Naive thymus-derived CD8-positive, alpha-beta T cell (primary cell): Measurements from ENCODE around the gene QSER1. TPM values are rescaled to one million over a fixed set of nuclear protein-coding genes. Genes with fewer than 3 reads are reported as not detected.

Experiments
- ATAC-seq, 2 donors: fragments of 150-1000 bp; cut with Tn5 transposase in 1 of 2; sonication (Bioruptor Pico), chemical (Tn5 transposase) in 1 of 2; 1 replicate in 1 of 2; 2 replicates in 1 of 2; pipeline ENCODE4 v1.10.0; 2021; ENCODE audit warnings: mild to moderate bottlenecking in 2 of 2, moderate library complexity in 2 of 2
- POLR2A ChIA-PET: fragments of 350-600 bp; sonication (Branson Sonifier 250); formaldehyde crosslinking; loops from one replicate; lab custom pipeline; 2021; ENCODE audit warnings: antibody characterized with exemption; lab: Charles Lee
- DNase-seq, 10 donors: peaks; one replicate each; pipeline versions ENCODE4 v3.0.0 to v3.0.0-alpha.2; 2020 to 2022
- H3K27ac Mint-ChIP-seq, 10 donors: one replicate each; pipeline ENCODE4 v1.8.0; 2020 to 2022; ENCODE audit warnings: mild to moderate bottlenecking in 10 of 10, mixed read lengths in 10 of 10, moderate library complexity in 4 of 10, inconsistent platforms in 1 of 10
- H3K27me3 Mint-ChIP-seq, 5 donors: one replicate each; pipeline ENCODE4 v1.8.0; 2021 to 2022; ENCODE audit warnings: mixed read lengths in 5 of 5
- H3K36me3 Mint-ChIP-seq, 3 donors: one replicate each; pipeline ENCODE4 v1.8.0; 2020 to 2022; ENCODE audit warnings: mixed read lengths in 3 of 3, mild to moderate bottlenecking in 2 of 3, inconsistent platforms in 1 of 3
- H3K4me1 Mint-ChIP-seq, 4 donors: one replicate each; pipeline ENCODE4 v1.8.0; 2021 to 2022; ENCODE audit warnings: mixed read lengths in 4 of 4
- H3K4me3 Mint-ChIP-seq, 10 donors: one replicate each; pipeline ENCODE4 v1.8.0; 2020 to 2022; ENCODE audit warnings: mild to moderate bottlenecking in 10 of 10, mixed read lengths in 10 of 10, moderate library complexity in 6 of 10, inconsistent platforms in 1 of 10
- H3K9me3 Mint-ChIP-seq, 9 donors: one replicate each; pipeline ENCODE4 v1.8.0; 2020 to 2022; ENCODE audit warnings: mixed read lengths in 9 of 9, mild to moderate bottlenecking in 3 of 9, inconsistent platforms in 1 of 9, moderate library complexity in 1 of 9
- polyA plus RNA-seq, 3 donors: library from polyadenylated mRNA; unstranded; fragments of 300-500 nt; fragmentation: Illumina TruSeq; gene quantifications; one replicate each; pipeline ENCODE4 v1.2.3, GENCODE V29; 2021
- total RNA-seq, 8 experiments: library from RNA in 2 of 8; stranded (reverse) in 2 of 8; gene quantifications; one replicate each; pipeline ENCODE4 v1.2.3 and lab custom pipeline; 2021 to 2026

The QSER1 gene
- total and polyA plus RNA-seq, 5 experiments from 2014 or later: 0.55 to 11.4 (median 0.93) TPM

DNA sequence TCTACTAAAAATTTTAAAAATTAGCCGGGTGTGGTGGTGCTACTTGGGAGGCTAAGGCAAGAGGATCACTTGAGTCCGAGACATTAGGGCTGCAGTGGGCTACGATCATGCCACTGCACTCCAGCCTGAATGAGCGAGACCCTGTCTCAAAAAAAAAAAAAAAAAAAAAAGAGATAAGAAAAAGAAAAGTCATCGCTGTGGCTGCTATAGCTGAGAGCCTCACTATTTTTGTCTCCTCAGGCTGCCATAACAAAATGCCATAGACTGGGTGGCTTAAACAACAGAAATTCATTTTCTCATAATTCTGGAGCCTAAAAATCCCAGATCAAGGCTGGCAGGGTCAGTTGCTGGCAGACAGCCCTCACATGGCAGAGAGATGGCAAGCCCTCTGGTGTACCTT lies 93.0 kb downstream of the QSER1 start:
- no peaks in the 10 kb centered on the region for H3K36me3 Mint-ChIP-seq
- no peak overlapping the region for H3K27ac Mint-ChIP-seq
- DNase-seq: no peak
- no peak for ATAC-seq
- no peaks in the 10 kb centered on the region for H3K27me3 Mint-ChIP-seq
- H3K4me1 Mint-ChIP-seq: no peaks in the 10 kb centered on the region
- H3K9me3 Mint-ChIP-seq: no peaks in the 10 kb centered on the region
- POLR2A ChIA-PET: no interaction called here
- H3K4me3 Mint-ChIP-seq: no peak overlapping the region

DNA sequence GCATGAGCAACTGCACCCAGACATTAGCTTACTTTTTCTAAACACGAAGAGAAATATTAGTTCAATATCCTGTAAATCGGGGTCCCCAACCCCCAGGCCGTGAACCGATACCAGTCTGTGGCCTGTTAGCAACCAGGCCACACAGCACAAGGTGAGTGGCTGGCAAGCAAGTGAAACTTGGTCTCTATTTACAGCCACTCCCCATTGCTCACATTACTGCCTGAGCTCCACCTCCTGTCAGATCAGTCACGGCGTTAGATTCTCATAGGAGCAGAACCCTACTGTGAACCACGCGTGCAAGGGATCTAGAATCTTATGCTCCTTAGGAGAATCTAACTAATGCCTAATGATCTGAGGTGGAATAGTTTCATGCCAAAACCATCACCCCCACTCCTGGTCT lies 95.2 kb downstream of the QSER1 start:
- peaks cover 0 to 10% (median 3%) of the 10 kb centered on the region in 3 donors for H3K36me3 Mint-ChIP-seq
- no peak overlapping the region for H3K27ac Mint-ChIP-seq
- POLR2A ChIA-PET: no interaction called here
- H3K4me3 Mint-ChIP-seq: no peak overlapping the region
- no peaks in the 10 kb centered on the region for H3K27me3 Mint-ChIP-seq
- H3K9me3 Mint-ChIP-seq: peaks cover 0 to 18% (median 7%) of the 10 kb centered on the region in 9 donors
- peaks cover 0 to 3% (median 0%) of the 10 kb centered on the region in 4 donors for H3K4me1 Mint-ChIP-seq
- ATAC-seq (no peak), DNase-seq (no peak)

DNA sequence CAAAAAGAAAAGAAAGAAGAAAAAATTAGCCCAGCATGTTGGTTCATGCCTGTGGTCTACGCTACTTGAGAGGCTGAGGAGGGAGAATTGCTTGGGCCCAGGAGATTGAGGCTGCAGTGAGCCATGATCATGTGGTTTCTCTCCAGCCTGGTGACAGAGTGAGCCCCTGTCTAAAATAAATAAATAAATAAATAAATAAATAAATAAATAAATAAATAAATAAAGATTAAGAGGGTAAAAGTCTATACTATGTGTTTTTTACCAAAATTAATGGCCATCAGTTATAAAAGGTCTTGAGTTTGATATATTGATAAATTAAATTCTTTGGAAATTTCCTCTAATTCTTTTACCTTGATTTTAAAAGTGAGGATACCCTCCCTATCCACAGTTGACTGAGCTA lies 97.9 kb downstream of the QSER1 start:
- H3K4me3 Mint-ChIP-seq: no peak overlapping the region
- H3K36me3 Mint-ChIP-seq: peaks cover 0 to 14% (median 3%) of the 10 kb centered on the region in 3 donors
- POLR2A ChIA-PET: no interaction called here
- H3K9me3 Mint-ChIP-seq: peaks cover 0 to 23% (median 8%) of the 10 kb centered on the region in 9 donors
- peaks cover 0 to 3% (median 0%) of the 10 kb centered on the region in 4 donors for H3K4me1 Mint-ChIP-seq
- H3K27me3 Mint-ChIP-seq: no peaks in the 10 kb centered on the region
- DNase-seq: no peak
- H3K27ac Mint-ChIP-seq: no peak overlapping the region
- ATAC-seq: no peak

- Mint-ChIP-seq H3K36me3 (peaks cover 0 to 14% (median 3%) of the 10 kb centered on the region in 3 donors), H3K27me3 (no peaks in the 10 kb centered on the region), H3K4me1 (peaks cover 0 to 3% (median 0%) of the 10 kb centered on the region in 4 donors), H3K4me3 (no peak overlapping the region), H3K27ac (no peak overlapping the region), H3K9me3 (peaks cover 0 to 23% (median 8%) of the 10 kb centered on the region in 9 donors)
- ATAC-seq: no peak
- POLR2A ChIA-PET: no interaction called here
- no peak for DNase-seq
Observed at GRCh38 chr11:32991427-32991826, 98.8 kb downstream of the QSER1 start.

DNA sequence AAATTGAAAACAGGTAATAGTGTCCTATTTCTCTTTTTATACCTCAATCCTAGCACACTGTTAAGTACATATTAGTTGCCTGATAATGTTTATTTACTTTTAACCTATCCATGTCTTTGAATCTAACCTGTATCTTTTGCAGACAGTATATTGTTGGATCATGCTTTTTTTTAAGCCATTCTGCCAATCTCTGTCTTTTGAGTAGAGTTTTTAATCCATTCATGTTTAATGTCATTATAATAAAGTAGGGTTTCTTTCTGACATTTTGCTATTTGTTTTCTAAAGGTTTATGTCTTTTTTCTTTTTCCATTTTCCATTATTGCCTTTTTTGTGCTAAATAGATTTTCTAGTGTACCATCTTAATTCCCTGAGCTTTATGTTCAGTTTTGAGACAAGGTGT lies 99.3 kb downstream of the QSER1 start:
- no peak overlapping the region for H3K4me3 Mint-ChIP-seq
- no peaks in the 10 kb centered on the region for H3K27me3 Mint-ChIP-seq
- DNase-seq: no peak
- peaks cover 0 to 3% (median 0%) of the 10 kb centered on the region in 4 donors for H3K4me1 Mint-ChIP-seq
- POLR2A ChIA-PET: no interaction called here
- H3K27ac Mint-ChIP-seq: no peak overlapping the region
- peaks cover 0 to 14% (median 3%) of the 10 kb centered on the region in 3 donors for H3K36me3 Mint-ChIP-seq
- ATAC-seq: no peak
- peaks cover 0 to 23% (median 8%) of the 10 kb centered on the region in 9 donors for H3K9me3 Mint-ChIP-seq

- ATAC-seq (no peak), DNase-seq (no peak)
- Mint-ChIP-seq H3K9me3 (peaks cover 0 to 19% (median 10%) of the 10 kb centered on the region in 9 donors), H3K4me3 (no peak overlapping the region), H3K27ac (peak overlapping the region in 1 of 10 donors; percentile 34), H3K27me3 (peaks cover 0 to 2% (median 0%) of the 10 kb centered on the region in 5 donors), H3K36me3 (peaks cover 0 to 18% (median 8%) of the 10 kb centered on the region in 3 donors), H3K4me1 (peaks cover 6 to 12% (median 9%) of the 10 kb centered on the region in 4 donors)
- POLR2A ChIA-PET: no interaction called here
Observed at GRCh38 chr11:33000181-33000580, 107.6 kb downstream of the QSER1 start.

- Mint-ChIP-seq H3K27me3 (peaks cover 0 to 2% (median 0%) of the 10 kb centered on the region in 5 donors), H3K4me3 (no peak overlapping the region), H3K9me3 (peaks cover 0 to 19% (median 10%) of the 10 kb centered on the region in 9 donors), H3K27ac (no peak overlapping the region), H3K36me3 (peaks cover 0 to 18% (median 8%) of the 10 kb centered on the region in 3 donors), H3K4me1 (peaks cover 13 to 23% (median 20%) of the 10 kb centered on the region in 4 donors)
- DNase-seq: no peak
- ATAC-seq: no peak
- POLR2A ChIA-PET: no interaction called here
Observed at GRCh38 chr11:33001281-33001680, 108.7 kb downstream of the QSER1 start.

DNA sequence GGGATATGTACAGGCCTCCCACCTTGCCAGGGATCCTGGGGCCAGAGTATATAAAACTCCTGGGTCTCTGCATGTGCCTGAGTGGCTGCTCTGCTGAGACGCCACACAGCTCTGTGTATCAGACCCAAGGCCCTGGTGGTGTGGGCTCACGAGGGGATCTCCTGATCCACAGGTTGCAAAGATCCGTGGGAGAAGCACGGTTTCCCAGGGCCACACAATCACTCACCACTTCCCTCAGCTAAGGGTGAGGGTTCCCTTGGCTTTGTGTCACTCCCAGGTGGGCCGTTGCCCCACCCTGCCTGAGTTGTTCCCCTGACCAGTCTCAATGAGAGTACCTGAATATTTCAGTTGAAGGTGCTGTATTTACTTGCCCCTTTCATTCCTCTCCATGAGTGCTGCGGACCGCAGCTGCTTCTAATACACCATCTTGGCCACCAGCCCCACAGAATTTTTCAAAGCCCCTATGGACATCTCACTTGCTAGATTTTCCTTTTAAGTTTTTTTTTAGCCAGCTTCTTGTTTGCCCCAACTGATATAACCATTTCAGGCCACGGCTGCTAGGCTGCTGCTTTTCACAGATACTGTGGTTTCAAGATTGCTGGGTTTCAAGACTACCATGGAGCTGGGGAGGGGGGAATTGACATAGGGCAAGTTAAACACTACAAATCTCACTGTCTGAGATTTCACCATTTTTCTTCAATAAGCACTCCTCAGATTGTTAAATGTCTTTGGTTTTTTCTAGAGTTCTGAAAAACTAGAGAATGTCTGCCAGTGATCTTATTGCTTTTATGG lies 109.3 kb downstream of the QSER1 start:
- H3K36me3 Mint-ChIP-seq: peaks cover 0 to 18% (median 8%) of the 10 kb centered on the region in 3 donors
- no peak overlapping the region for H3K4me3 Mint-ChIP-seq
- no peak for ATAC-seq
- POLR2A ChIA-PET: interaction anchor here (1.0 kb wide), 1 partner anchor 10 kb away, joined by 3 read pairs; no protein-coding TSS in a partner anchor
- peak overlapping the region in 1 of 10 donors; percentile 8 for H3K27ac Mint-ChIP-seq
- peaks cover 0 to 2% (median 0%) of the 10 kb centered on the region in 5 donors for H3K27me3 Mint-ChIP-seq
- DNase-seq: no peak
- H3K9me3 Mint-ChIP-seq: peaks cover 0 to 19% (median 10%) of the 10 kb centered on the region in 9 donors
- peaks cover 18 to 30% (median 25%) of the 10 kb centered on the region in 4 donors for H3K4me1 Mint-ChIP-seq

GRCh38 chr11:33005175-33005574 lies 112.6 kb downstream of the QSER1 start:
- DNase-seq (peak in 7 of 10 donors; percentile 29 to 59 (median 52)), ATAC-seq (peak; percentile 94 to 96)
- Mint-ChIP-seq H3K4me3 (peak overlapping the region; percentile 30 to 65 (median 56)), H3K27ac (peak overlapping the region in 7 of 10 donors; percentile 2 to 50 (median 42)), H3K9me3 (peaks cover 0 to under 1% (median 0%) of the 10 kb centered on the region in 9 donors), H3K4me1 (peaks cover 18 to 36% (median 30%) of the 10 kb centered on the region in 4 donors), H3K27me3 (no peaks in the 10 kb centered on the region), H3K36me3 (peaks cover 0 to under 1% (median 0%) of the 10 kb centered on the region in 3 donors)
- POLR2A ChIA-PET: interaction anchor here (0.6 to 4.2 kb wide), 2 partner anchors 11 to 35 kb away, joined by 3 to 17 read pairs; partner anchors contain the start of gene DEPDC7

DNA sequence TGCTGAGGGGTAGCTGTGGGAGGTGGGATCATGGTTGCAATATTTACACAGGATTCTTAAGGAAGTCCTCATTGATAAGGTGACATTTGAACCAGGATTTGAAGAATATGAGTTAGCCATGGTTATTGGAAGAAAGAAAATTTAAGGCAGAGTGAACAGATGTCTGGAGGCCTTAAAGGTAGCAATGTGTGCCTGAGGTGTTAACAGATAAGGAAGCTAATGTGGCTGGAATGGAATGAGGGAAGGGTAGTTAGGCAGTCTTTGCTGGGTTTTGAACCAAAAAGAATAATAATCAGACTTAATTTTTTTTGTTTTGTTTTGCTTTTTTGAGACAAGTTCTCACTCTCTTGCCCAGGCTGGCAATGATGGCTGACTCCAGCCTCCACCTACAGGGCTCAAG lies 113.4 kb downstream of the QSER1 start:
- Mint-ChIP-seq H3K27ac (peak overlapping the region in 6 of 10 donors; percentile 19 to 76 (median 36)), H3K9me3 (no peaks in the 10 kb centered on the region), H3K4me3 (peak overlapping the region in 5 of 10 donors; percentile 12 to 65 (median 55)), H3K36me3 (no peaks in the 10 kb centered on the region), H3K27me3 (no peaks in the 10 kb centered on the region), H3K4me1 (peaks cover 18 to 42% (median 33%) of the 10 kb centered on the region in 4 donors)
- no peak for ATAC-seq
- POLR2A ChIA-PET: interaction anchor here (4.2 kb wide), 1 partner anchor 10 kb away, joined by 17 read pairs; the partner anchor contains the start of gene DEPDC7
- no peak for DNase-seq

GRCh38 chr11:33013755-33014154 lies 121.1 kb downstream of the QSER1 start:
- Mint-ChIP-seq H3K9me3 (no peaks in the 10 kb centered on the region), H3K4me3 (peak overlapping the region in 4 of 10 donors; percentile 7 to 61 (median 20)), H3K27ac (peak overlapping the region in 3 of 10 donors; percentile 44 to 62 (median 57)), H3K4me1 (peaks cover 12 to 64% (median 45%) of the 10 kb centered on the region in 4 donors), H3K27me3 (peaks cover 0 to 14% (median 0%) of the 10 kb centered on the region in 5 donors), H3K36me3 (no peaks in the 10 kb centered on the region)
- ATAC-seq (no peak), DNase-seq (no peak)
- POLR2A ChIA-PET: interaction anchor here (1.3 kb wide), 1 partner anchor 26 kb away, joined by 3 read pairs; the partner anchor contains the start of gene TCP11L1

DNA sequence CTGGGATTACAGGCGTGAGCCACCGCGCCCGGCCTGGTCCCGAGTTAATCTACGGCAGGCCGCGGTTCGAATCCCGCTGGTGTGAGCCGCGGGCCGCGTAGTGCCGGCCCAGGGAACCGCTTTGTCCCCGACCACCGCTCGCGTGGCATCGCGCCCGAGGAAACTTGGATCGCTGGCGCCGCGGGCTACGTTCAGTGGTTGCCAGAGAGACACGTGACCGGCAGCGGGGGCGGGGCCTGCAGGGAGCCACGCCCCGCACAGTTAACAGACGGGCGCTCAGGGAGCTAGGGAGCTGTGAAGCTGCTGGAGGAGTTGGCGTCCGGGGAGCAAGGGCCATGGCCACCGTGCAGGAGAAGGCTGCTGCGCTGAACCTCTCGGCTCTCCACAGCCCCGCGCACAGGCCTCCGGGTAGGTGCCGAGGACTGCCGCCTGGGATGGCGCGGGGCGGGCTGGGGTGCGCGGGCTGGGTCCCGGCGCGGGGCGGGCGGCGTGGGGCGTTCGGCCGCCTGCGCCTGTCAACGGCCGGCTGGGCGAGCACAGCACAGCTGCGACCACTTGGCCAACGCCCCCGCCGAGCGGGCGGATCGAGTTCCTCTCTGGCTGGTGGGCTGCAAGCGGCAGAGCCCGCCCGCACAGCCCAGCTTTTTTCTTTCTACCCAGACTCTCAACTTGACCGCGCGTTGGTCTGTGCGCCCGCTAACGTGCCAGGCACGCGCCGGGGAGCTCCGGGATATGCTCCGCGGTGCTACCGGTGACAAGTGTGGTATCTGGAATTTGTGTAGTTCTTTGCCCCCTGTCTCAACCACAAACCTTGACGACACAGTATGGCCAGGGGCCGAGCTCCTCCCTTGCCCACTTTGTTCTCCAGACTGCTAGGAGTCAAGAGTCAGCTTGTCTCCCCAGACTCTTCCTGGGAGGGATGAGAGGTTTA lies 123.3 kb downstream of the QSER1 start, which contains the start of gene DEPDC7:
Gene DEPDC7 (plus strand): TSS at position 258 of the 931 bp plus-strand sequence. CDS start 78 bp downstream, at position 336.
- Mint-ChIP-seq H3K4me1 (peaks cover 13 to 60% (median 44%) of the 10 kb centered on the region in 4 donors), H3K36me3 (no peaks in the 10 kb centered on the region), H3K27me3 (peaks cover 0 to 15% (median 0%) of the 10 kb centered on the region in 5 donors), H3K27ac (peak within 1 kb of the TSS; percentile 31 to 87 (median 82)), H3K4me3 (peak within 1 kb of the TSS; percentile 82 to 96 (median 90)), H3K9me3 (no peaks in the 10 kb centered on the region)
- DNase-seq (peak; percentile 65 to 89 (median 81)), ATAC-seq (peak; percentile 81 to 82)
- POLR2A ChIA-PET: interaction anchor here (1.1 to 2.0 kb wide), 6 partner anchors 9 to 24 kb away, joined by 3 to 34 read pairs (median 6); partner anchors contain the start of gene TCP11L1
